GM18508 (cell line): ENCODE measurements around the gene TMEM30A.

Source experiments
- ATAC-seq: cut with Tn5 transposase; IDR thresholded peaks from one replicate; pipeline ENCODE4 v1.9.1; 2021; ENCODE audit warnings: moderate number of reproducible peaks; ENCODE audit not compliant: insufficient read depth, unreplicated experiment

TMEM30A gene

DNA sequence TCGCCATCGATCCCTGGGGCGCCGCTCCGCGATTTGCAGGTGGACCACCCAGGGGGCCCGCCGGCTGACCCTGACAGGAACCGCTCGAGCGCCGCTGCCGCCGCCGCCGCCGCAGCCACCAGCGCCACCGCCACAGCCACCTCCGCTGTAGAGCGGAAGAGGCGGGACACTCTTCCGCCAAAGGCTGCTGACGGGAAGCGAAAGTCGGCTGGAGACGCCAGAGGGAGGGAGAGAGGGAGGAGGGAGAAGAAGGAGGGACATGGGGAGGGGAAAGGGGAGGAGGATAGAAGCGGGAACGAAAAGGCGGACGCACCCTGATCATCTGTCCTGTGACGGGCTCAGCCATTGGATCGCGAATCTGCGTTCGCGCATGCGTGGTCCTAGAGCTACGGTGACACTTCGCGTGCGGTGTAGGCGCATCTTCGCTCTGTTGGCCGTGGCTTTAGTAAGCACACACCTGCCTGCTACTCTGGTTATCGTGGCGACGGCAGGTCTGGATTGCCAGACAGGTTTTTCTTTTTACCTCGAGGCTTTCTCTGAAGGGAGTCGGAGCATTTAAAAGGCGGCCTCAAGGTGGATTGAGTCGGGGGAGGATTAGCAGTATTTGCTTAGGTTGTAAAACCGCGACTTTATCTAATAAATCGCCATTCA is at the start of gene TMEM30A:
TMEM30A (minus strand) TSS at position 161 of the 651 bp plus-strand sequence; CDS start at position 7, 154 bp downstream.
- peak; percentile 83 for ATAC-seq

DNA sequence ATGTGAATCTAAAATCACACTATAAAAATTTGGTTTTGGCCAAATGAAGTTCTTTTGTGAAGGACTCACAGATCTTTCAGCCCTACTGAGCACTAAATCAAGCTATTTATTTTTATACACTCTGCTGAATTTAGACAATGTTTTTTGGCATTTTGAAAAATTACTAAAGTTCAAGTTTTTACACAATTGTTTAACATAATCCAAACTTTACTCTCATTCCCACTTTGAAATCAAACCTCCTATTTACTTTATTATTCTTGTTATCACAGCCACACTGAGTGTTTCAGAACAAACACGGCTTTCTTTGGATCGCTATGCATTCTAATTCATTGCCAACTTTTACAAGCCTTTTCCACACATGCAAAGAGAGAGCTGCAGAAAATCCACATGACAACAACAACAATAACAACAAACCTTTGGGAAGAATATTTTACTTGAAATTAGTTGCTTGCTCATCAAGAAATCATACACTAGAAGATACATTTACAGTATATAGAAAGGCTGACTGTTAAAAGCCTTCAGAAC is 49.1 kb upstream of the TMEM30A start:
- no peak for ATAC-seq

- ATAC-seq: no peak
Observed at GRCh38 chr6:75331151-75331550, 46.6 kb upstream of the TMEM30A start.

DNA sequence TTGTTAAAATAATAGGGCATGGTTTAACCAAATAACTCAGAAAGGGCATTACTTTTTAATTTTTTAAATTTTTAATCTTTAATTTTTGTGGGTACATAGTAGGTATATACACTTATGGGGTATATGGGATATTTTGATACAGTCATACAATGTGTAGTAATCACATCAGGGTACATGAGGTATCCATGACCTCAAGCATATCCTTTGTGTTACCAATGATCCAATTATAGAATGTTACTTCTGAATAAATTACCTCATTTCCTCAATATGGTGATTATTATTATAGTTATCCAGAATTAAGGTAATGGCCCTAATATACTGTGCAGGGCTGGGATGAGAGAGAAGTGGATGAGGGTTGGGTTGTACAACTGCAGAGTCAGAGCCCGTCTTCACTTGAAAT is 45.1 kb upstream of the TMEM30A start:
- ATAC-seq: no peak

- no peak for ATAC-seq
Observed at GRCh38 chr6:75327807-75328206, 43.2 kb upstream of the TMEM30A start.

DNA sequence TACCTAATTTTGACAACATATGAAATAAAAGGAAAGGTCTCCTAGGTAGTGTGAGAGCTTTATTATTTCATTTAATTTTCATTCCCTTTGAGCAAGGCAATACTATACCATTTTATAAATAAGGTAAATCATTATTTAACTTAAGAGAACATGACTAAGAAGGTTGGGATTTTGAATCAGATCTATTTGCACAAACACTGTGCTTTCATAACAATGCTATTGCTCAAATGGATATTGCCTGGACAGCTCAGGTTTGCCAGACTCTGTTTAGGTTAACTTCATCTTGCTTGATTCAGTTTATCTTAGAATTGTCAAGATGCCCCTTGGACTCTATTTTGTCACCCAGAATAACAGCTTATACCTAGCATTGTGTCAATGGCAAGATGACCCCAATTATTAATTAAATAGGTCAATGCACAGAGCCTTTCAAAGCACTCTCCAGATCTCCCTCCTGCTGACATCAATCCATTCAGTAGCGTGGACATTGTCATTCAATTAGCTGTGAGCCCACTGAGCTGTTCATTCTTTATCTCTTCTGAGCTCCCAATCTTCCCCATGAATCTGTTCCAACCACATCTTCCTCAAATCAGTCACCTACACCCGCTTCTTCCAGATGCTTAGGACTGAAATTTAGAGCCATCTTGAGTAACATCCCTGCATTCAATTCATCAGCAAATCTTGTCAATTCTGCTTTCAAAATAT is 42.1 kb upstream of the TMEM30A start:
- no peak for ATAC-seq

- no peak for ATAC-seq
Observed at GRCh38 chr6:75318900-75319299, 34.3 kb upstream of the TMEM30A start.

DNA sequence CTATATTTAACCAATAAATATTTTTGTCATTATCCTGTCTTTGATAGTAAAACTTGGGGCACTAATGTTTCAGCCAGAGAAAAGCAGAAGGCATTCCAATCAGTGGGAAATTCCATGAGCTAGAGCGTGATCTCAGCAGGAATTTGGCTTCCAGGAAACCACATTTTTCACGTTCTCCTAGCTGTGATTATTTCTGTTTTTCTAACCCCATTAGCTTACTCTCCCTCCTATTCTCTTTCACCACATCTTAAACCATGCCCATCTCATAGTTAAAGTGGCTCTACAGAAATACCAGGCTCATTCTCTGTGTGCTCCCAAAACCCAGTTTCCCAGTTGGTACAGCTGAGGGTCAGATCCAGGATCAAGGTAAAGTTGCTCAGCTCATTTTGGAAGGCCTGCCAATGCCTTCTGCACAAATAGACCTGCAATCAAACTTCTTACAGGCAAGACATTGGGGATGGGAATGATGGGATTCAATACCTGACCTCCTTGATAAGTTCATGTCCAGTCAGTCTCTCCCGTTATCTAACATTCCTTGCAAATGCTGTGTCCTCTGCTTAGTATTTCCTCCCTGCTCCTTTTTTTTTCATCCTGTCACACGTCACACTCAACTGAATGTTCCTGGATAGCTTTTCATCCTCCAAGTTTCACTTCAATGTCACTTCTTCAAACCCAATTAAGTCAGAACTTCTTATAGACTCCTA is 33.1 kb upstream of the TMEM30A start:
- ATAC-seq: no peak

- no peak for ATAC-seq
Observed at GRCh38 chr6:75315978-75316377, 31.4 kb upstream of the TMEM30A start.

DNA sequence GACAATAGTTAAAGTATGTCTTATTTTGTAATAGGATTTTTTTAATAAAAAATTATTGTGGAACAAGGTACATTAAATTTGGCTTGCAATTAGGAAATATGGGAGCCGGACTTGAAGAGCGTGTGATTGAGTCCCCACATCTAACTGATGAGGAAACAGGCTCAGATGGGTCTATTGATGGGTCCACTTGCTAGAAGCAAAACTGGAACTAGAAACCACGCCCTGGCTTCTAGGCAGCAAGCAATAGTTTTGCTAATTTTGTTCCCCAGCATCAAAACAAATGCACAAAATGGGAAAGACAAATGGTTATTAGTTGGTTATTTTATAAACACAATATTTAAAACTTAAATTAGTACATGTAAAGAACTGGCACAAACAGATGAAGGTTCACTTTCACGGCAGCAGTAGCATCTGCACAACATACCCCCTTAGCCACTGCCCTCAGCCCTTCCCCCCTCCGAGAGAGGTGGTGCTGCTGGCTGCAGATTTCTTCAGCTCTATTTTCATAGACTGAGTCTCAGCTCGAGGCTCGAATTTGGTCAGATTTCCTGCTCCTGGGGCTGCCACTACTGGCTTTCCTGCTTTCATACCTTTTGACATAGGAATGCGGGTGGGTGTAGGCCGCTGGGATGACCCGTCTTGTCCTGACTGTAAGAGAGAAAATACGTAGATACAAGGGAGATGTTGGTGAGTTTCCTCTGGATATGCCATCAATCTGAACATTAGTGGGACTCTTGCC is 23.8 kb upstream of the TMEM30A start:
- no peak for ATAC-seq

GRCh38 chr6:75307364-75308004 is 22.9 kb upstream of the TMEM30A start:
- ATAC-seq: no peak

- ATAC-seq: no peak
Observed at GRCh38 chr6:75306064-75306463, 21.5 kb upstream of the TMEM30A start.

GRCh38 chr6:75305573-75305972 is 21.0 kb upstream of the TMEM30A start:
- ATAC-seq: no peak

DNA sequence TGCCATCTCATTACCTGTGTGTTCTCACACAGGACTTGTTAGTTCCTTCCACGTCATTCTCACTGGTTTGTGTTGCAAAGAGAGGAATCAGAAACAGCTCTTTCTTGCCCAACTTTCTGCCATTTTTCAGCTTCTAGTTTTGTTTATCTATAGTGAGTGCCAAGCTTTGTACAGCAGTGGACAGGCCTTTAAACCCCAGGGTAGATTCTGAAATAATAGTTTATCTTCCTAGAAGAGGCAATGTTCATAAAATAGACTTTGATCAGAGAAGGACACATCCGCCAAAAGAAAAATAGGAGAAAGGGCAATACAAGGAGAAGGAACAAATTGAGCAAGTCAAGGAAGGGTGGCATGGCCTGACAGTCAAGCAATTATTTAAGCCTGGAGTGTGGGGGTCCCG is 17.7 kb upstream of the TMEM30A start:
- ATAC-seq: no peak

DNA sequence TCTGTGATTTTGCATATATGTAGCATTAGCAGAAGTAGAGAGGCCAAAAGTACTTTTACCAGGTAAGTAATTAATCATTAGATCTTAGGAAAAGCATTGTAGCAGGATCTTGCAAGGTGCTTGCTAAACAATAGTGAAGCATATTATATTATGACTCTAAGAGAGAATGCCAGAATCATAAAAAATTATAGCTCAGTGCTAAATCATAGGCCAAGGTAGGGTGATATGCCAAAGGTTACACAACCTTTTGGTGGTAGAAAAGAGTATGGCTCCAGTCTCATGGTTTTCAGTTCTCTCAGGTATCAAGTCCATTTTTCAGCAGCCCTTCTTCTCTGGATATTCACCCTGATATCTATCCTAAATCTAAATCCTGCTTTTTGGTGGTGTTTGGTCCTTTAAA is 16.9 kb upstream of the TMEM30A start:
- ATAC-seq: no peak

DNA sequence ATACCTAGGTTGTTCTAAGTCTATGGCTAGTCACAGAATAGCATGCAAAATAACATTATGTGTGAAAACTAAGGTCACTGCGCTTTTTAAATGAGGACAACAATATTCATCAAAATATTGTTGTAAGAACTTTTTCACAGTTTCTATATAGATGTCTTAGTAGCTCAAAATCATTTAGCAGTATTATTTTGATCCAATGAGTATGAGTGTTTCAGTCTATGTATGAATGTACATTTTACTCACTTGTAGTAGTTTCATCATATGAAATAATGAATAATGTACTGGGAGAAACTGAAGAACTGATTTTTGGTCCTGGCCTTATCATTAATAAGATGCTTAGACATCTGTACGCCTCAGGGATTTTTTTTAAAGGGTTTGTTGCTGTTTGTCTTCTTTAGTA is 16.5 kb upstream of the TMEM30A start:
- ATAC-seq: no peak

GRCh38 chr6:75300531-75300855 is 15.9 kb upstream of the TMEM30A start:
- no peak for ATAC-seq

DNA sequence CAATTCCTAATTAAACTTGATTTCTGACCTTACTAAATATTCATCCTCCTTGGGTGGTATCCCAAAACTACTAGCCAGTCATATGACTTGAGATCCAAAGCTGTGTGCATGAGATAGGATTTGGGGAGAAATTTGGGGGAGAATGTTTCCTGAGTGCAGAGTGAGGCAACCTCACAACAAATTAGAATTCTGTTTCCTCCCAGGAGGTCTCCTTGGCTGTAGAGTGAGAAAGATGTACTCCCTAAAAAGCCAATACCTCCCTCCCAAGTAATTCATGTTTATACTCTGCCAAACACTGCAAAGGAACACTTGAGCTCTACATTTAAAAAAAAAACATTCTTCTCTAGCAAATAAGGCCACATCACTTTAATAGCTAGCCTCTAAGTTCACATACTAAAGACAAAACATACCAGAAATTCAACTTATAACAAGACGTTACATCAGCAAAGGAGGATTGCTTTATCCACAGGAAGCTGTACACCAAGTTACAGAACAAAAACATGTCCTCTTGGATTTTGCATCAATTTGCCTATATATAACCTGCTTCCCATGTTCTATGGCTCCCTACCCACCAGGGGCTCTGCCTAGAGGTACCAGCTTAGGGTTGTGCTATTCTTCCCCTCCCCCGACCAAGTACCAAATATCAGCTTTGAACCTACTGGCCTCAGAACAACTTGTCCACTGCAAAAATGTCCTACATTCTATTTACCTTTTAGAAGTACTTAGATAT is 15.4 kb upstream of the TMEM30A start:
- ATAC-seq: no peak
